CD4-positive, alpha-beta T cell treated with Interleukin-15 for 4 hours (primary cell): ENCODE data around the gene PTPN14.

Experiments used
- DNase-seq: peaks from one replicate; pipeline ENCODE4 v3.0.0-alpha.2; 2020; ENCODE audit warnings: low spot score

PTPN14 gene

GRCh38 chr1:214364386-214364785, 187.0 kb downstream of the PTPN14 start:
- DNase-seq: no peak

- DNase-seq: no peak
These were observed 188.0 kb downstream of the PTPN14 start for GRCh38 chr1:214363386-214363785.

- DNase-seq: no peak
These were observed 189.1 kb downstream of the PTPN14 start for GRCh38 chr1:214362188-214362882.

GRCh38 chr1:214361636-214362035, 189.8 kb downstream of the PTPN14 start:
- no peak for DNase-seq

DNA sequence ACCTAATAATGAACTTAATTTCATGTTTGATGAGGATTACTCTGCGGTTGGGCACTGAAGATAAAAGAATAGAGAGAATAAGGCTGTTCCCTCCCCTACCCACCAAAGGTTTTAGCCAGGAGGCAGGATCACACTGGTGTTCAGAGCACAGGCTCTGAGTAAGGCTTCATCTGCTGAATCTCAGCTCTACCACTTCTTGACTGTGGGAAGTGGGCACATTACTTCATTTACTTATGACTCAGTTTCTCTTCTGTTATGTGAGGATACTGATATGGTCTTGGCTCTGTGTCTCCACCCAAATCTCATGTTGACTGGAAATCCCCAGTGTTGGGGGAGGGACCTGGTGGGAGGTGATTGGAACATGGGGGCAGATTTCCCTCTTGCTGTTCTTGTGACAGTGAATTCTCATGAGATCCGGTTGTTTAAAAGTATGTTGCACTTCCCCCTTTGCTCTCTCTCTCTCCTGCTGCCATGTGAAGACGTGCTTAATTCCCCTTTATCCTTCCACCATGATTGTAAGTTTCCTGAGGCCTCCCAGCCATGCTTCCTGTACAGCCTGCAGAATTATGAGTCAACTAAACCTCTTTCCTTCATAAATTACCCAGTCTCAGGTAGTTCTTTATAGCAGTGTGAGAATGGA, 190.8 kb downstream of the PTPN14 start:
- DNase-seq: no peak

- no peak for DNase-seq
These were observed 191.3 kb downstream of the PTPN14 start for GRCh38 chr1:214360116-214360515.

DNA sequence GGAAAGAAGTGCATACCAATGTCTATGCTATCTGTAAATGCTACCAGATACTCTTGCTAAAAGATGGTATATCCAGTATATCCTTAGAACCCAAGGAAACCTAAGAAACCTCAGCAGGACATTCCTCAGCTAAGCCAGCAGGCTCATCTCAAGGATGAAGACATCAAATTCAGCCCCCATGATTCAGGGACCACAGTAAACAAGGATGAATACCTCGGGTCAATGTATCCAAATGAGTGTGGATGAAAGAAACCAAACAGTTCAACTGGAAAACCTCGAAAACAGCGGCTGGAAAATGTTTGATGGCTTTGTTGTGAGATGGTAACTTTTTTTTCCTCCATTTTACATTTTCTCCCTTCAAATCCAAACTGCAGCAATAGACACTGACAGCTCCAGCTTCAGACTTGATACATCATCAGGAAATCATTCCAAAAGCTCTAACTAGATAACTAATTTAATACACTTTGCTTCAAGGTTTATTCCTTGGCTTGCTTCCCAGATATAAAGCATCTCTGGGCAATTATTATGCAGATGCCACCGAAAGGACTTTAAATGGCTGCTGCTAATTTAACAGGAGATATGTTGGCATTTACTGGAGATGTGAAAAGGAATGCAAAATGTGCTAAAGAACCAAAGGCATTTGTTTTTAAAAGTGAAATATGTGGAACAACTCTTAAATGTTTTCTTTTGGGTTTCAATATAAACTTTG, 196.8 kb downstream of the PTPN14 start:
- DNase-seq: no peak

DNA sequence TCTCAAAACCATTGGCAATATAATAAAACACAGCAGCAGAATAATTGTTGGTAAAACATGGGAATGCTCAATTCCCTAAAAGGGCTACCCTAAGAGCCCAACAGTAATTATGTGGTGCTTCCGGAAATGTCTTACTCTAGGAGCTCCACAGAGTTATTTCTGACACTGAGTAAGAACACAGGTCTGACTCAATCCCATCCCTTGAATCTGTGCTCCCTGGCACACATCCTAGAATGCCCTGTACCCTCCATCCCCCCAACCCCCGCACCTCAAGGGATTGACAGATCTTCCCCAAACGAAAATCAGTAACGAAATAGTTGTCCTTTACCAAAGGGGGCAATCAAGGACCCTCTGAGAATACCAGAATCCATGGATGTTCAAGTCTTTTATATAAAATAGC, 198.6 kb downstream of the PTPN14 start:
- DNase-seq: no peak

DNA sequence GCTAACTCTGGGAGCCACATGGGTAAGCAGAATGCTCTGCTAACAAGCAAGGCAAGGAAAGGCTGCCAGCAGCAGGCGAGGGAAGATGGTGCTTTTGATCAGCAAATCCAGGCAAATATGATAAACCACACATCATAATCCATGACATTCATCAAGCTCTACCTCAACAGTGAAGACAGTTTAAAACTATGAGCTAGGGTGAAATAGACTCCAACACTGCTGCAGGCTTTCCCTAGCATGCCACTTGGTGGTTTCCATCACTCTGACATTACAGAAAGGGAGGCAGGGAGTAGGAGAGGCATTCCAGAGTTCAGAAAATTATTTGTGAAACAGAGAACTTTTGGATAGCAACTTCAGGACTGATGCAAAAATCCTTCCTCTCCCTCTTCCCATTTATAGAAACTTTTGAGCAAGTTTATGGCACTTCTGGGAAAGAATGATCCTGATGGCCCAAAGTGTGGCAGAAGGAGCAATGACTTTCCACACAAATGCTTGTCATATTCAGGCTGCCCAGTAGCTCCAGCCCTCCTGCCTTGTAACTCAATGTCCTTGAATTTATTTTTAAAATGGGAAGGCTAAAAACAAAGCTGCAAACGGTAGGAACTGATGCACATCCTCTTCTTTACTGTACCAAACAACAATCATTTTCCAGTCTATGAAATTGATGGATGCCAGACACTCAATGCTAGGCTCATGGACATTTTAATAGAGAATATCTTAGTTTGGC, 199.7 kb downstream of the PTPN14 start:
- no peak for DNase-seq

GRCh38 chr1:214349781-214350180, 201.6 kb downstream of the PTPN14 start:
- DNase-seq: no peak

DNA sequence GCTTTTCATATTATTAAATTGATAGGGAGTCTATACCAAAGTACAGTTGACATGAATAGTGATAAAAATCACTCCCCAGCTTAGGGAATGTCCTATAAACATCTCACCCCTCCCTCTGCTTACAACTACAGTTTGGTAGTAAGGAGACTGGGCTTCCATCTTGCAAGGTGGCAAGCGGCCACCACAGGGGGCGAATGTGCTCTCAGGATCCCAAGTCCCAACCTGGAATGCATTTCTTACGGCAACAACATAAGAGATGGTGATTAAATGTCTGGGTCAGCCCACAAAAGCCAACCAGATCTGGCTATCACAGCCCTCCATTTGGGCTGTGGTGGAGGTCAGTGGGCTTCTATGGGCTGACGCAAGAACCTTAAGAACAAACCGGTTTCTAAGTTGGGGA, 202.4 kb downstream of the PTPN14 start:
- no peak for DNase-seq

DNA sequence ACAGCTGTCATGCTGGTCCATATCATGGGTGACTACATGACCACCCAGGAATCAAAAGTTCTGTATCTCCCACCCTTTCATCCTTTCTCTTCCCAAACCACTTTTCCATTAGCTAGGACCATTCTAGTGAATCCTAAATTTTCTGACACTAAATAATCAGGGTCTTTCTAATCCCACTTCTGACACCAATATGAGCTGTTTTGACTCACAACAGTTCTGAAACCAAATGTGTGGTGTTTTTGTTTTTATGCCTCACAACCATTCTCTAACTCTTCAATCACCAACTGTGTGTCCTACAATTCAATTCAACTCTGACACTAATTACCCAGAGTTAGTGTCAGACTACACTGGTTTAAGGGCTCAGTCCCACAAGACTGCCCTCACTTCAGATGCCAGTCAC, 206.5 kb downstream of the PTPN14 start:
- DNase-seq: no peak

DNA sequence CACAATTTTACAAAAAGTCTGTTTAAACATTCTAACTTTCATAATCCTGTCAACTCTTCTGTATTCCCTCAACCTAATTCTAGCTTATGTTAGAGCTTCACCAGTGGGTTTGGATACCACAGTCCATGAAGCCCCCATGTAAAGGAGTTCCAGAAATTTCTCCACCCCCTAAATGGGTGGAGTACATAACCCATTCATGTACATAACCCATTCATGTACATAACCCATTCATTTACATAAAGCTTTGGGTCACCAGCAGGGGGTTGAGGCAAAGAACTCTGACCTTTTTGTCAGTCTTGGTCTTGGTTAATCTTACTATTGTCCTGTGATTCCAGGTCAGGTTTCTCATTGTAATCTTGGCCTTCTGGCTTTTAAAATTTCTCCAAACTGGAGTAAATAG, 208.9 kb downstream of the PTPN14 start:
- no peak for DNase-seq

DNA sequence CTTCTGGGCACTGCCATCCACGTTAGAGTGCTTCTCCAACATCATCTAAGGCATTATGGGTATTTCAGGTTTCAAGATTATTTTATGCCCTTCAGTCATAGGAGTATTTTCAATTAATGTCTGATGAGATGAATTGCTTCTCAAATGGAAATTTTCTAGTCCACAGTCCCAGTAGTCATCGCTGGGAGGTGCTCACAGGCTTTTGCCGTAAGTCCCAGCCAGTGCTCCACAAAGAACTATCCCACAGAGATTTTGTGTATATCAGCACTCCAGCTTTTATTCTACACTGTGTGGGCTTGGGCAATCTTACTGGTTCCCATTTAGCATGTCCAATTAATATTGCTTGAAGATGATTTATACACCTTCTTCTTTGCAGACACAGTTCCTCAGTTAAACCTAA, 209.5 kb downstream of the PTPN14 start:
- no peak for DNase-seq

GRCh38 chr1:214341459-214341858, 209.9 kb downstream of the PTPN14 start:
- DNase-seq: no peak

DNA sequence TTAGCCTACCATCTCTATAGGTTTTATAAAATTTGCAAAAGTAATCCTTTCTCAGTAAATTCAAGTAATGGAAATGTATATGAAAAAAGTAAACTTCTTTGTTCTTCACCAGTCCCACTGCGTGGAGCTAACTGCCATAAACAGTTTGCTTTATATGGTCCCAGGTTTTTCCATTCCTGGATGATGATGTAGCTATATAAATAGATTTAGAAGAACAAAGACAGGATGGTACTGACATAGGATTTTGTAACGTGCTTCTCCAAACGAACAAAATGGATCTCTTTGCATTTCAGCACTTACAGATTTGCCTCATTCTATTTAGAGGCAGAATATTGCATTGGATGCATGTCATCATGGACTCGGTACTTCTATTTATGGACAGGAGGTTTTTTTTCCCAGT, 213.2 kb downstream of the PTPN14 start:
- no peak for DNase-seq

- DNase-seq: no peak
These were observed 213.9 kb downstream of the PTPN14 start for GRCh38 chr1:214337511-214337910.

- DNase-seq: no peak
These were observed 214.4 kb downstream of the PTPN14 start for GRCh38 chr1:214337015-214337414.

DNA sequence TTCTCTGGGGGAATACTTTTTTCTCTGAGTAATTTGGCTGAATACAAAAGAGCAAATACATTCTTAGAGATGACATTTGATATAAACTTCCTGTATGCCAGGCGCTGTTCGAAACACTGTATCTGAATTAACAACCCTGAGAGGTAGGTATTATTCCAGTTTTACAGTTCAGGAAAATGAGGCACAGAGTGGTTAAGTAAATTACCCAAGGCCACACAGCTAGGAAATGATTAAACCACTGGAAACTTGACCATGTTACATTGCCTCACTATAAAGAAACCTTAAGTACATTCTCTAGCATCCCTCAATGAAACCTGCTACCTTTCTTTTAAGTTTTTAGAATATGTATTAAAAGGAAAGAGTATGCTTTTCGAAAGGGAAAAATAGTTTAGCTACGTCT, 215.8 kb downstream of the PTPN14 start:
- no peak for DNase-seq

DNA sequence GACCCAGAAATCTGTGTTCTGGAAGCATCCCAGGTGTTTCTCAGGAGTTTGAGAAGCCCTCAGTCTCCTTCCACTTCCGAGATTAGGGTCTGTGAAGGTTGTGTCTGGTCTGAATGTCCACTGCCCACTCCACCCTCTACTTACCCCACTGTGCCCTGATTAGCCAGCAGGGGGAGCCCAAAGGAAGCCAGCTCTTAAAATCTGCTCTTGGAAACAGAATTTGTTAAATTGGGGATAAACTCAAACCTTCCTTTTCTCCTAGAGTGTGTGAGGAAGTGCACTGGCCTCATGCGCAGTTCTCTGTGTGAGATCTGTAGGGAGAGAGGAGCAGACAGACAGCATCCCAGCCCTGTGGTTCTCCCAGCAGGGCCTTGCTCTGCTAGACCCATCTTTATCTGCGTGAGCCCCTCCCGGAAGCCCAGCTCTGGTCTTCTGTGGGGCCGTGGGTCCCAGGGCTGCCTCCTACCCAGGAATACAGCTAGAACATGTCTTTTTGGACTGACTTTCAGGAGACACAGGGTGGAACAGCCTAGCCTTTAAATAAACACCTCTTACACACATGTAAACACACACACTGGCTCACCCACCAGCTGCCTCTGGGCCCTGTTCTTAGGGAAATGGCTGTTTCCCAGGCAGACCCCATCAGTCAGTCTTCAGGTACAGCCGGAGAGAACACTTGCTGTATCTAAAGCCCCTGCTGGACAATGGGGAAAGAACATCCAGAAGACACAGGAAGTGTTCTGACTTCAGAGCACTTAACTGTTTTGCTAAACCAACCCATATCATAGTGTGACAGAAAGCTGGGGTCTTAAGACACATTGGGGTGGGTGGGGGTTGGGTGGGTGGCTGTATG, 218.2 kb downstream of the PTPN14 start:
- peak; percentile 29 for DNase-seq

- DNase-seq: peak; percentile 59
These were observed 219.5 kb downstream of the PTPN14 start for GRCh38 chr1:214331827-214332423.
